HepG2 (cell line): ENCODE data around the gene CEP135. TPM values are rescaled to one million over a fixed set of nuclear protein-coding genes. Genes with fewer than 3 reads are reported as not detected.

ENCODE experiments used
- FOSL1 ChIP-seq: sonication (generic); formaldehyde crosslinking; IDR thresholded peaks from 2 replicates; pipeline ENCODE4 v1.9.0; 2021; ENCODE audit warnings: missing genetic modification reagents, borderline replicate concordance
- FOXM1 ChIP-seq: sonication (generic); formaldehyde crosslinking; IDR thresholded peaks from 2 replicates; pipeline ENCODE4 v1.5.0; 2020; ENCODE audit warnings: missing genetic modification reagents
- JARID2 ChIP-seq: sonication (generic); formaldehyde crosslinking; IDR thresholded peaks from 2 replicates; pipeline ENCODE4 v1.8.1; 2023; ENCODE audit warnings: missing genetic modification reagents, inconsistent platforms; ENCODE audit not compliant: insufficient replicate concordance
- JUN ChIP-seq: sonication (generic); formaldehyde crosslinking; IDR thresholded peaks from 2 replicates; pipeline ENCODE4 v1.4.0; 2020; ENCODE audit warnings: mild to moderate bottlenecking, missing genetic modification reagents
- NFYB ChIP-seq: sonication (generic); formaldehyde crosslinking; IDR thresholded peaks from 2 replicates; pipeline ENCODE4 v1.4.0; 2020; ENCODE audit warnings: missing genetic modification reagents
- PAF1 ChIP-seq: IDR thresholded peaks from 2 replicates; pipeline ENCODE4 v1.6.1; 2016; ENCODE audit warnings: missing genetic modification reagents, missing compliant biosample characterization
- POLR2G ChIP-seq: fragments of 200-400 bp; formaldehyde crosslinking; IDR thresholded peaks from 2 replicates; pipeline ENCODE4 v1.6.1; 2018; ENCODE audit warnings: mild to moderate bottlenecking, low read depth, low read length, moderate library complexity
- PPARG ChIP-seq: conservative IDR thresholded peaks from 2 replicates; pipeline ENCODE4 v1.6.1; 2016; ENCODE audit warnings: missing biosample characterization, missing genetic modification reagents
- RARA ChIP-seq: IDR thresholded peaks from 2 replicates; pipeline ENCODE4 v1.6.1; 2016; ENCODE audit warnings: missing genetic modification reagents, missing compliant biosample characterization
- RCOR2 ChIP-seq: IDR thresholded peaks from 2 replicates; pipeline ENCODE4 v1.6.1; 2016; ENCODE audit warnings: missing biosample characterization, missing genetic modification reagents
- RXRB ChIP-seq: IDR thresholded peaks from 2 replicates; pipeline ENCODE4 v1.6.1; 2016; ENCODE audit warnings: borderline replicate concordance, missing genetic modification reagents, missing compliant biosample characterization
- ZBTB39 ChIP-seq: sonication (generic); formaldehyde crosslinking; IDR thresholded peaks from 2 replicates; pipeline ENCODE4 v1.5.0; 2020; ENCODE audit warnings: missing genetic modification reagents
- ZNF138 ChIP-seq: sonication (generic); formaldehyde crosslinking; IDR thresholded peaks from 2 replicates; pipeline ENCODE4 v1.5.0; 2020; ENCODE audit warnings: mild to moderate bottlenecking, low read depth, missing genetic modification reagents
- ZNF235 ChIP-seq: sonication (generic); formaldehyde crosslinking; IDR thresholded peaks from 2 replicates; pipeline ENCODE4 v1.8.1; 2023; ENCODE audit warnings: mild to moderate bottlenecking, missing genetic modification reagents, borderline replicate concordance
- ZNF383 ChIP-seq: sonication (generic); formaldehyde crosslinking; IDR thresholded peaks from 2 replicates; pipeline ENCODE4 v1.4.0; 2020; ENCODE audit warnings: missing genetic modification reagents, mild to moderate bottlenecking, borderline replicate concordance
- ZNF574 ChIP-seq: sonication (generic); formaldehyde crosslinking; IDR thresholded peaks from 2 replicates; pipeline ENCODE4 v1.4.0; 2020; ENCODE audit warnings: missing genetic modification reagents
- ZNF687 ChIP-seq: sonication (generic); formaldehyde crosslinking; IDR thresholded peaks from 2 replicates; pipeline ENCODE4 v1.5.1; 2020; ENCODE audit warnings: mild to moderate bottlenecking, missing genetic modification reagents, moderate library complexity
- ZNF766 ChIP-seq: sonication (generic); formaldehyde crosslinking; IDR thresholded peaks from 2 replicates; pipeline ENCODE4 v1.5.0; 2020; ENCODE audit warnings: missing genetic modification reagents, borderline replicate concordance
- ZNF781 ChIP-seq: sonication (generic); formaldehyde crosslinking; IDR thresholded peaks from 2 replicates; pipeline ENCODE4 v1.5.1; 2020; ENCODE audit warnings: borderline replicate concordance, mild to moderate bottlenecking, missing genetic modification reagents; ENCODE audit errors: not compliant biosample characterization
- ZNF850 ChIP-seq: sonication (generic); formaldehyde crosslinking; conservative IDR thresholded peaks from 2 replicates; pipeline ENCODE4 v1.9.0; 2021; ENCODE audit warnings: mild to moderate bottlenecking, missing genetic modification reagents
- ZSCAN9 ChIP-seq: IDR thresholded peaks from 2 replicates; pipeline ENCODE4 v1.6.1; 2016; ENCODE audit warnings: borderline replicate concordance
- polyA plus RNA-seq, 8 experiments: library from polyadenylated mRNA; depleted of rRNA in 3 of 8; stranded (reverse) in 7 of 8; unstranded in 1 of 8; fragments of >200 nt; fragmentation: Illumina TruSeq in 4 of 8; extraction: Trizol in 4 of 8; gene quantifications; 2 replicates each; pipeline versions ENCODE4 v1.2.1 to v1.2.3, GENCODE V29; 2011 to 2016; ENCODE audit warnings: low read depth in 4 of 8, missing spikeins in 1 of 8, mixed read lengths in 1 of 8; ENCODE audit not compliant: insufficient read depth in 1 of 8
- total RNA-seq, 5 experiments: library from RNA; depleted of rRNA; stranded (reverse); fragments of >200 nt; fragmentation: Illumina TruSeq; extraction: Trizol; gene quantifications; 2 replicates each; pipeline ENCODE4 v1.2.3, GENCODE V29; 2016; ENCODE audit warnings: low read depth in 1 of 5

The CEP135 gene
- total and polyA plus RNA-seq, 2 of the 13 experiments (the other 11 are each of a cell fraction or from before 2014, with no cell fraction given): 1.7 to 8.8 TPM

- TF ChIP-seq ZNF383 (CRISPR knock-in tag) (no peak), ZNF687 (peak; percentile 94), FOXM1 (no peak), PPARG (CRISPR knock-in tag) (peak; percentile 35; the same call in 1 of the 2 replicates), ZNF574 (CRISPR knock-in tag) (peak; percentile 95), ZNF850 (no peak), RCOR2 (CRISPR knock-in tag) (no peak), ZBTB39 (CRISPR knock-in tag) (no peak), JARID2 (CRISPR knock-in tag) (no peak), RXRB (CRISPR knock-in tag) (peak; percentile 2), POLR2G (peak; percentile 74), PAF1 (no peak), JUN (no peak; the same call in 1 of the 2 replicates), NFYB (CRISPR knock-in tag) (no peak), RARA (CRISPR knock-in tag) (0 out of 2 replicates have a peak, but pooled peaks have one; percentile 15), ZSCAN9 (peak; percentile 7; the same call in 1 of the 2 replicates), ZNF766 (CRISPR knock-in tag) (peak; percentile 86; the same call in 1 of the 2 replicates), FOSL1 (no peak), ZNF138 (CRISPR knock-in tag) (no peak; the same call in 1 of the 2 replicates), ZNF781 (CRISPR knock-in tag) (peak; percentile 61), ZNF235 (CRISPR knock-in tag) (peak; percentile 93; the same call in 1 of the 2 replicates)
Measured at GRCh38 chr4:55948726-55949481, at the start of gene CEP135 (continued).
